GM19324 (cell line): ENCODE measurements around the gene ZNF74.

Experiments
- ATAC-seq: cut with Tn5 transposase; IDR thresholded peaks from one replicate; pipeline ENCODE4 v1.9.1; 2021; ENCODE audit warnings: mild to moderate bottlenecking, moderate library complexity; ENCODE audit not compliant: unreplicated experiment, low FRiP score

The ZNF74 gene

GRCh38 chr22:20430720-20431510 is 37.0 kb downstream of the ZNF74 start:
- ATAC-seq = no peak

GRCh38 chr22:20431511-20432192 is 37.7 kb downstream of the ZNF74 start:
- no peak for ATAC-seq

GRCh38 chr22:20432244-20432686 is 38.3 kb downstream of the ZNF74 start:
- no peak for ATAC-seq

- ATAC-seq = no peak
Measured at GRCh38 chr22:20433191-20433590, 39.2 kb downstream of the ZNF74 start.

GRCh38 chr22:20433686-20434241 is 39.8 kb downstream of the ZNF74 start:
- no peak for ATAC-seq

- ATAC-seq = no peak
Measured at GRCh38 chr22:20434264-20434751, 40.4 kb downstream of the ZNF74 start.

- no peak for ATAC-seq
Measured at GRCh38 chr22:20434773-20435172, 40.8 kb downstream of the ZNF74 start.

- ATAC-seq = no peak
Measured at GRCh38 chr22:20435436-20436306, 41.7 kb downstream of the ZNF74 start.

GRCh38 chr22:20436307-20436767 is 42.4 kb downstream of the ZNF74 start:
- no peak for ATAC-seq

GRCh38 chr22:20436768-20437612 is 43.0 kb downstream of the ZNF74 start:
- no peak for ATAC-seq

GRCh38 chr22:20437613-20438426 is 43.9 kb downstream of the ZNF74 start, which contains the start of gene SCARF2:
Gene SCARF2, minus strand, starts transcription at chr22:20437825. Its CDS starts 71 bp downstream, at chr22:20437754.
- no peak for ATAC-seq

- ATAC-seq = no peak
Measured at GRCh38 chr22:20438427-20438677, 44.4 kb downstream of the ZNF74 start.

- ATAC-seq = no peak
Measured at GRCh38 chr22:20438678-20439492, 44.9 kb downstream of the ZNF74 start.

- ATAC-seq = no peak
Measured at GRCh38 chr22:20439556-20439927, 45.6 kb downstream of the ZNF74 start.

- no peak for ATAC-seq
Measured at GRCh38 chr22:20439928-20440575, 46.1 kb downstream of the ZNF74 start.

GRCh38 chr22:20440637-20441591 is 47.0 kb downstream of the ZNF74 start:
- ATAC-seq = no peak
